PC-3 (cell line): Measurements from ENCODE around the gene GFOD1. TPM values are rescaled to one million over a fixed set of nuclear protein-coding genes. Genes with fewer than 3 reads are reported as not detected.

Experiments used
- ATAC-seq: fragments of 200-7000 bp; cut with Tn5 transposase; 2 replicates; pipeline ENCODE4 v1.9.1; 2020; ENCODE audit warnings: mild to moderate bottlenecking, moderate library complexity
- BruUV-seq: library from RNA; stranded (reverse); fragments of 400-500 nt; replicated peaks from 2 replicates; lab custom pipeline; 2021; lab: Mats Ljungman, UMichigan
- CTCF ChIA-PET: fragments of 300-600 bp; sonication (Branson Sonifier 250); formaldehyde crosslinking; loops from one replicate; lab custom pipeline; 2022; ENCODE audit warnings: antibody characterized with exemption; lab: Charles Lee
- POLR2A ChIA-PET: fragments of 300-600 bp; sonication (Branson Sonifier 250); formaldehyde crosslinking; loops from one replicate; lab custom pipeline; 2022; ENCODE audit warnings: antibody characterized with exemption; ENCODE audit not compliant: unreplicated experiment; lab: Charles Lee
- DNase-seq: peaks from one replicate; pipeline ENCODE4 v3.0.0-alpha.2; 2015
- H2AFZ ChIP-seq: fragments of 300-600 bp; sonication (generic); 2 replicates; pipeline ENCODE4 v1.6.0; 2016; ENCODE audit warnings: antibody characterized with exemption, low read length
- H3F3A ChIP-seq: fragments of 300-600 bp; sonication (generic); one replicate; pipeline ENCODE4 v1.6.0; 2017; ENCODE audit warnings: antibody characterized with exemption, low read length, control low read depth, mild to moderate bottlenecking; ENCODE audit not compliant: unreplicated experiment
- H3K27ac ChIP-seq: fragments of 300-600 bp; sonication (generic); 2 replicates; pipeline ENCODE4 v1.5.1; 2016; ENCODE audit warnings: mild to moderate bottlenecking, low read length
- H3K27me3 ChIP-seq: fragments of 300-600 bp; sonication (generic); 2 replicates; pipeline ENCODE4 v1.6.1; 2016; ENCODE audit warnings: low read length, mixed read lengths
- H3K36me3 ChIP-seq: fragments of 300-600 bp; sonication (generic); 2 replicates; pipeline ENCODE4 v1.6.1; 2016; ENCODE audit warnings: low read depth, mixed run types, low read length, mixed read lengths
- H3K4me1 ChIP-seq: fragments of 300-600 bp; sonication (generic); 2 replicates; pipeline ENCODE4 v1.5.1; 2016; ENCODE audit warnings: low read length; ENCODE audit not compliant: insufficient read depth
- H3K4me2 ChIP-seq: fragments of 300-600 bp; sonication (generic); 2 replicates; pipeline ENCODE4 v1.6.0; 2016; ENCODE audit warnings: low read length
- H3K4me3 ChIP-seq: fragments of 300-600 bp; sonication (generic); 2 replicates; pipeline ENCODE4 v1.5.1; 2016; ENCODE audit warnings: mild to moderate bottlenecking, low read length, mixed read lengths
- H3K79me2 ChIP-seq: fragments of 300-600 bp; sonication (generic); 2 replicates; pipeline ENCODE4 v1.6.1; 2017; ENCODE audit warnings: low read length, mixed read lengths
- H3K9ac ChIP-seq: fragments of 300-600 bp; sonication (generic); 2 replicates; pipeline ENCODE4 v1.6.0; 2016; ENCODE audit warnings: mild to moderate bottlenecking, low read length
- H3K9me2 ChIP-seq: fragments of 300-600 bp; sonication (generic); replicated peaks from 2 replicates; pipeline ENCODE4 v1.6.1; 2016; ENCODE audit warnings: mixed run types, low read length, mixed read lengths
- H3K9me3 ChIP-seq: fragments of 300-600 bp; sonication (generic); 2 replicates; pipeline ENCODE4 v1.6.1; 2016; ENCODE audit warnings: low read length, mixed read lengths
- H4K20me1 ChIP-seq: fragments of 300-600 bp; sonication (generic); 2 replicates; pipeline ENCODE4 v1.6.1; 2016; ENCODE audit warnings: low read length, mixed read lengths
- CTCF ChIP-seq: fragments of 300-600 bp; sonication (generic); conservative IDR thresholded peaks from 2 replicates; pipeline ENCODE4 v1.5.1; 2017; ENCODE audit warnings: antibody characterized with exemption, low read depth, mild to moderate bottlenecking, low read length
- EZH2 ChIP-seq: fragments of 300-600 bp; sonication (generic); IDR thresholded peaks from one replicate; pipeline ENCODE4 v1.6.1; 2017; ENCODE audit warnings: antibody characterized with exemption, mild to moderate bottlenecking, low read length; ENCODE audit not compliant: unreplicated experiment
- EZH2phosphoT487 ChIP-seq: fragments of 300-600 bp; sonication (generic); IDR thresholded peaks from 2 replicates; pipeline ENCODE4 v1.6.1; 2018; ENCODE audit warnings: mild to moderate bottlenecking, antibody characterized with exemption, low read length, borderline replicate concordance
- intact Hi-C: fragments of 100-400 bp; cut with micrococcal nuclease; formaldehyde crosslinking; loops from 2 replicates; pipeline ENCODE4 v1.9.0; 2023
- total RNA-seq: library from RNA; depleted of rRNA; stranded (reverse); fragments of >200 nt; gene quantifications from 2 replicates; pipeline ENCODE4 v1.2.3, GENCODE V29; 2014

The GFOD1 gene
- total RNA-seq, 1 experiment from 2014 or later: 16.0 TPM

- H4K20me1 ChIP-seq: no peaks in the 10 kb centered on the region
- DNase-seq: no peak
- intact Hi-C loops: no loop called here
- H3K4me2 ChIP-seq: no peak overlapping the region
- no peak overlapping the region for H2AFZ ChIP-seq
- no peak for ATAC-seq
- no peaks in the 10 kb centered on the region for H3K27me3 ChIP-seq
- no peaks in the 10 kb centered on the region for H3K36me3 ChIP-seq
- no peaks in the 10 kb centered on the region for H3K79me2 ChIP-seq
- ChIA-PET POLR2A (no interaction called here), CTCF (interaction anchor here (0.7 kb wide), 1 partner anchor 117 kb away, joined by 3 read pairs; no protein-coding TSS in a partner anchor)
- no peaks in the 10 kb centered on the region for H3K9me3 ChIP-seq
- H3K4me1 ChIP-seq: no peaks in the 10 kb centered on the region
- TF ChIP-seq EZH2phosphoT487: no peak
- TF ChIP-seq EZH2: no peak
- TF ChIP-seq CTCF: no peak
- H3K9me2 ChIP-seq: no peaks in the 10 kb centered on the region
- no peak overlapping the region for H3K9ac ChIP-seq
- no peak overlapping the region for H3K4me3 ChIP-seq
- H3K27ac ChIP-seq: no peak overlapping the region
- H3F3A ChIP-seq: no peaks in the 10 kb centered on the region
- BruUV-seq: no TSS peak
Observed at GRCh38 chr6:13342414-13343019, 144.9 kb downstream of the GFOD1 start.

- Histone ChIP-seq H3K27me3 (no peaks in the 10 kb centered on the region), H3K9me3 (no peaks in the 10 kb centered on the region), H3K79me2 (no peaks in the 10 kb centered on the region), H3K4me3 (no peak overlapping the region), H2AFZ (no peak overlapping the region), H3K9ac (no peak overlapping the region), H3F3A (no peaks in the 10 kb centered on the region), H4K20me1 (no peaks in the 10 kb centered on the region), H3K4me2 (no peak overlapping the region), H3K9me2 (no peaks in the 10 kb centered on the region), H3K36me3 (no peaks in the 10 kb centered on the region), H3K27ac (no peak overlapping the region), H3K4me1 (no peaks in the 10 kb centered on the region; the same call in 1 of the 2 replicates)
- ATAC-seq (no peak), DNase-seq (no peak)
- CTCF ChIA-PET: no interaction called here
- no peak for TF ChIP-seq CTCF
- no peak for TF ChIP-seq EZH2
- no peak for TF ChIP-seq EZH2phosphoT487
- BruUV-seq: no TSS peak
- intact Hi-C loops: loop anchor here (10.0 kb wide), 1 partner anchor 375 kb away; the partner anchor contains the start of gene RANBP9
- POLR2A ChIA-PET: interaction anchor here (0.5 kb wide), 1 partner anchor 25 kb away, joined by 3 read pairs; no protein-coding TSS in a partner anchor
Observed at GRCh38 chr6:13339863-13340630, 147.4 kb downstream of the GFOD1 start.
